SK-N-SH treated with all-trans-retinoic acid at 6 μM for 48 hours (cell line): ENCODE results near the gene VPS51.

Experiments
- ISL1 ChIP-seq: fragments of 250-450 bp; sonication (Bioruptor Pico); IDR thresholded peaks from 2 replicates; pipeline ENCODE4 v2.1.2; 2022; ENCODE audit warnings: mild to moderate bottlenecking, moderate library complexity
- OSR1 ChIP-seq: fragments of 250-450 bp; sonication (Bioruptor Pico); IDR thresholded peaks from 2 replicates; pipeline ENCODE4 v1.8.0; 2022; ENCODE audit warnings: moderate library complexity, mild to moderate bottlenecking, inconsistent platforms
- TCF4 ChIP-seq: fragments of 250-450 bp; sonication (Bioruptor Pico); IDR thresholded peaks from 2 replicates; pipeline ENCODE4 v1.8.0; 2021; ENCODE audit warnings: mild to moderate bottlenecking, moderate library complexity, borderline replicate concordance
- TOX ChIP-seq: fragments of 250-450 bp; sonication (Bioruptor Pico); IDR thresholded peaks from 2 replicates; pipeline ENCODE4 v1.8.0; 2021; ENCODE audit warnings: mild to moderate bottlenecking, moderate library complexity, borderline replicate concordance
- ZFP3 ChIP-seq: fragments of 250-450 bp; sonication (Bioruptor Pico); IDR thresholded peaks from 2 replicates; pipeline ENCODE4 v1.5.0; 2020; ENCODE audit warnings: mild to moderate bottlenecking, moderate library complexity
- TF ChIP-seq, protein P1 (sequence below): fragments of 250-450 bp; sonication (Bioruptor Pico); IDR thresholded peaks from 2 replicates; pipeline ENCODE4 v1.5.1; 2020; ENCODE audit warnings: low read depth, mild to moderate bottlenecking, moderate library complexity
- TF ChIP-seq, protein P2 (sequence below): fragments of 250-450 bp; sonication (Bioruptor Pico); IDR thresholded peaks from 2 replicates; pipeline ENCODE4 v1.5.0; 2020; ENCODE audit warnings: mild to moderate bottlenecking, moderate library complexity
- TF ChIP-seq, protein P3 (sequence below): fragments of 250-450 bp; sonication (Bioruptor Pico); IDR thresholded peaks from 2 replicates; pipeline ENCODE4 v1.8.0; 2020; ENCODE audit warnings: mild to moderate bottlenecking, moderate library complexity, borderline replicate concordance

DNA sequence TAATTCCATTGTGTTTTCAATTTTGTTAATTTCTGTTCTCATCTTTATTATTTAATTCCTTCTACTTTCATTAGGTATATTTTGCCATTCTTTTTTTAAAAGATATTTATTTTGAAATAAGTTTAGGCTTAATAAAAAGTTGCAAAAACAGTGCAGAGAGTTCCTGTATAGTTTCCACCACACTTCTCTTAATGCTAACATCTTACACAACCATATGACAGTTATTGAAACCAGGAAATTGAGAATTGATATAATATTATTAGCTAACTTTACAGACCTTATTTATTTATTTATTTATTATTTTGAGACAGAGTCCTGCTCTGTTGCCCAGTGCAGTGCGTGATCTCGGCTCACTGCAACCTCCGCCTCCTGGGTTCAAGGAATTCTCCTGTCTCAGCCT lies 60.2 kb downstream of the VPS51 start:
- TF ChIP-seq, protein P1, sequence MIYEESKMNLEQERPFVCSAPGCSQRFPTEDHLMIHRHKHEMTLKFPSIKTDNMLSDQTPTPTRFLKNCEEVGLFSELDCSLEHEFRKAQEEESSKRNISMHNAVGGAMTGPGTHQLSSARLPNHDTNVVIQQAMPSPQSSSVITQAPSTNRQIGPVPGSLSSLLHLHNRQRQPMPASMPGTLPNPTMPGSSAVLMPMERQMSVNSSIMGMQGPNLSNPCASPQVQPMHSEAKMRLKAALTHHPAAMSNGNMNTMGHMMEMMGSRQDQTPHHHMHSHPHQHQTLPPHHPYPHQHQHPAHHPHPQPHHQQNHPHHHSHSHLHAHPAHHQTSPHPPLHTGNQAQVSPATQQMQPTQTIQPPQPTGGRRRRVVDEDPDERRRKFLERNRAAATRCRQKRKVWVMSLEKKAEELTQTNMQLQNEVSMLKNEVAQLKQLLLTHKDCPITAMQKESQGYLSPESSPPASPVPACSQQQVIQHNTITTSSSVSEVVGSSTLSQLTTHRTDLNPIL (CRISPR knock-in tag) = no peak
- no peak for TF ChIP-seq ZFP3
- TF ChIP-seq, protein P2, sequence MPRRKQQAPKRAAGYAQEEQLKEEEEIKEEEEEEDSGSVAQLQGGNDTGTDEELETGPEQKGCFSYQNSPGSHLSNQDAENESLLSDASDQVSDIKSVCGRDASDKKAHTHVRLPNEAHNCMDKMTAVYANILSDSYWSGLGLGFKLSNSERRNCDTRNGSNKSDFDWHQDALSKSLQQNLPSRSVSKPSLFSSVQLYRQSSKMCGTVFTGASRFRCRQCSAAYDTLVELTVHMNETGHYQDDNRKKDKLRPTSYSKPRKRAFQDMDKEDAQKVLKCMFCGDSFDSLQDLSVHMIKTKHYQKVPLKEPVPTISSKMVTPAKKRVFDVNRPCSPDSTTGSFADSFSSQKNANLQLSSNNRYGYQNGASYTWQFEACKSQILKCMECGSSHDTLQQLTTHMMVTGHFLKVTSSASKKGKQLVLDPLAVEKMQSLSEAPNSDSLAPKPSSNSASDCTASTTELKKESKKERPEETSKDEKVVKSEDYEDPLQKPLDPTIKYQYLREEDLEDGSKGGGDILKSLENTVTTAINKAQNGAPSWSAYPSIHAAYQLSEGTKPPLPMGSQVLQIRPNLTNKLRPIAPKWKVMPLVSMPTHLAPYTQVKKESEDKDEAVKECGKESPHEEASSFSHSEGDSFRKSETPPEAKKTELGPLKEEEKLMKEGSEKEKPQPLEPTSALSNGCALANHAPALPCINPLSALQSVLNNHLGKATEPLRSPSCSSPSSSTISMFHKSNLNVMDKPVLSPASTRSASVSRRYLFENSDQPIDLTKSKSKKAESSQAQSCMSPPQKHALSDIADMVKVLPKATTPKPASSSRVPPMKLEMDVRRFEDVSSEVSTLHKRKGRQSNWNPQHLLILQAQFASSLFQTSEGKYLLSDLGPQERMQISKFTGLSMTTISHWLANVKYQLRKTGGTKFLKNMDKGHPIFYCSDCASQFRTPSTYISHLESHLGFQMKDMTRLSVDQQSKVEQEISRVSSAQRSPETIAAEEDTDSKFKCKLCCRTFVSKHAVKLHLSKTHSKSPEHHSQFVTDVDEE = no peak
- TF ChIP-seq ISL1 (CRISPR knock-in tag) = no peak
- TF ChIP-seq OSR1 (CRISPR knock-in tag) = no peak
- TF ChIP-seq TOX (CRISPR knock-in tag) = no peak
- TF ChIP-seq TCF4 (CRISPR knock-in tag) = no peak
- TF ChIP-seq, protein P3, sequence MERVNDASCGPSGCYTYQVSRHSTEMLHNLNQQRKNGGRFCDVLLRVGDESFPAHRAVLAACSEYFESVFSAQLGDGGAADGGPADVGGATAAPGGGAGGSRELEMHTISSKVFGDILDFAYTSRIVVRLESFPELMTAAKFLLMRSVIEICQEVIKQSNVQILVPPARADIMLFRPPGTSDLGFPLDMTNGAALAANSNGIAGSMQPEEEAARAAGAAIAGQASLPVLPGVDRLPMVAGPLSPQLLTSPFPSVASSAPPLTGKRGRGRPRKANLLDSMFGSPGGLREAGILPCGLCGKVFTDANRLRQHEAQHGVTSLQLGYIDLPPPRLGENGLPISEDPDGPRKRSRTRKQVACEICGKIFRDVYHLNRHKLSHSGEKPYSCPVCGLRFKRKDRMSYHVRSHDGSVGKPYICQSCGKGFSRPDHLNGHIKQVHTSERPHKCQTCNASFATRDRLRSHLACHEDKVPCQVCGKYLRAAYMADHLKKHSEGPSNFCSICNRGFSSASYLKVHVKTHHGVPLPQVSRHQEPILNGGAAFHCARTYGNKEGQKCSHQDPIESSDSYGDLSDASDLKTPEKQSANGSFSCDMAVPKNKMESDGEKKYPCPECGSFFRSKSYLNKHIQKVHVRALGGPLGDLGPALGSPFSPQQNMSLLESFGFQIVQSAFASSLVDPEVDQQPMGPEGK (CRISPR knock-in tag) = no peak
